HG02973 (cell line): ENCODE measurements around the gene DLEC1.
"Not testable (repeated sequence)": the region's sequence is repeated elsewhere in the genome, so short reads cannot be mapped to it uniquely, and the experiment has no call there.

Source experiments
- ATAC-seq: cut with Tn5 transposase; IDR thresholded peaks from one replicate; pipeline ENCODE4 v1.9.1; 2021; ENCODE audit warnings: moderate library complexity; ENCODE audit not compliant: unreplicated experiment

The DLEC1 gene

GRCh38 chr3:38149708-38150107 is 110.7 kb downstream of the DLEC1 start:
- no peak for ATAC-seq

GRCh38 chr3:38150780-38151528 is 111.9 kb downstream of the DLEC1 start:
- no peak for ATAC-seq

GRCh38 chr3:38151667-38152265 is 112.8 kb downstream of the DLEC1 start:
- ATAC-seq = peak; percentile 53

DNA sequence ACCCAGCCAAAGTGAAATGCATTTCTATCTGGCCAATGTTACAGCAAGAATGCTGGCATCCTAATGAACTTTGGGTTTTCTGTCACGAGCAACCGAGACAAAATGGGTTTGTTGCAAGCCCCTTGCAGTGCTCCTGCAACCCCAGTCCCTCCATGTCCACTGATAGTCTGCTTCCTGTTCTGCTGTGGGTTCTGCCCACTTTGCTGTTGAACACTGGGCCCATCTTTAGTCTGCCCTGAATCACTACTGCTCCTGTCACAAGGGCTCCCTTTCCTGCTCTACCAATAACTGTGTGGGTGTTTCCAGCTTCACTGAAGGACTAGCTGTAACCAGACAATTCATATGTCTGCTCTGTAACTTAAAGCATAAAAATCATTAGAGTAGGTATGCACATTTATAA is 113.6 kb downstream of the DLEC1 start:
- ATAC-seq = no peak

DNA sequence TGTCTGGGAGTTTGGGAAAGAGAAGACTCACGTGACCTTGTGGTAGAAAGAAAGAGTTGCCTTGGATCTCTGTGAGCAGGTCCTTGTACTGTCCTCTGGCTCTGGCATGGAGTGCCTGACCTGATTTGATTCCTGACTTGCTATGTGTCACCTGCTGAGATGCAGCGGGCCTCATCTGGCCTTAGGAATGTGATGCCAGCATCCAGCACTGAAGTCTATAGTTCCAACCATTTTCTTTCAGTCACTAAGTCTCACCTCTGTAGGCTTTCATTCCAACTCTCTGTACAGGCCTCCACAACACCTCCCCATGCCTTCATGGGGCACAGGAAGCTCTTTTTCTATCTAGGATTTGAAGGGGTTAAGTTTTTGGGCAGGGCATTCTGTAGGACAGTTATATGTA is 114.2 kb downstream of the DLEC1 start:
- no peak for ATAC-seq

DNA sequence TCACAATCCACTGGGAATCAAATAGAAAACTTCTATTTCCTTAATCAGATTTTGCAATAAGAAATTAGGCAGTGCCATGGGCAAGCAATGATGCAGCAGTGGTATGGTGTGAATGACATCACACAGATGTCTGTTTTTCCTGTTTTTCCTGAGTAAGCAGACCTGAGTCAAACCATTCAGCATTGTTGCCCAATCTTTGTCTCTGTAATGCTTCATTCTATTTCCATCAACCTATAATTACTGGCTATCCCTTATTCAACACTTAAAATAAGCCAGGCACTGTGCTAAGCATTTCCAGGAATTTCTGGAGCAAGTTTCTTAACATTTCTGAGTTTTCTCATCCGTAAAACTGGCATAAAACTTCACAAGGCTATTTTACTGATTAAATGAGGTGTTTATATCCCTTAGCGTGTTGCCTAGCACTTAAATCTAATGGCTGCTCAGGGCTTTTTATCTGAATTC is 115.1 kb downstream of the DLEC1 start:
- ATAC-seq = no peak

DNA sequence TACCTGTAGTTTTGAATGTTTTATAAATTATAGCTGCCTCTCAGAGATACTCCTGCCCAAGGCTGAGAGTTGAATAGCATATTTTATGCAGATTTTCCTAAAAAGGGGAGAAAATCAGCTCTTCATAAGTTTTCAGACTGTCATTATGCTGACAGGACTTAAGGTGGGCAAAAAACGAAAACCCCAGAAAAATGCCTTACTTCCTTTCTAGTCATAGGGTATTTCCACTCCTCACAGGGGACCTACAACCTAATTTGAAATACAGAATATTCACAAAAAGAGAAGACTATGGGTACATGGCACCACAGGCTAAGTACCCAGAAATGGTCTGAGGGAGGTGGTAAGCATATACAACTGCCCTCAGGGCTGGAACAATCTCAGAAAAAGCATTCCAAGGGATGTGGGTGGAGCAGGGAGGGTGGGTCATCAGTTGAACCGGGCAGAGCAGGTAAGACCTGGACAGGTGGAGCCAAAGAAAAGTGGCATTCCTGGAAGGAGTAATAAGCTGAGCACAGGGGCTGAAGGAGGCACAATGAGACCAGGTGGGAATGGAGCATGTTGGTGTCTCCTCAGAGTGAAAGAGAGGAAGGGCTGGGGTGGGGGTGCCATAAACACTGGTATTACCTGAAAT is 115.7 kb downstream of the DLEC1 start:
- ATAC-seq = no peak

DNA sequence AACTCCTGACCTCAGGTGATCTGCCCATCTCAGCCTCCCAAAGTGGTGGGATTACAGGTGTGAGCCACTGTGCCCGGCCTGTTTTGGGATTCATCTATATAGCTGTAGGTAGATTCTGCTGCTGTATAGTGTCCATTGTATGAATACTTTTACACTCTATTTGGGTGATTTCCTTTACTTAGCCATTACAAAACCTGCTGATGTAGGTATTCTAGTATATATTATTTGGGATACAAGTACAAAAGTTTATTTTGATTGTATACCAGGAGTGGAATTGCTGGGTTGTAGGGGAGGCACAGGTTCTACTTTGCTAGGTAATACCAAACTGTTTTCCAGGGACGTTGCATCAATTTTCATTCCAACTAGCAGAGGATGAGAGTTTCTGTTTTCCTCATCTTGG is 116.8 kb downstream of the DLEC1 start:
- ATAC-seq = no peak

DNA sequence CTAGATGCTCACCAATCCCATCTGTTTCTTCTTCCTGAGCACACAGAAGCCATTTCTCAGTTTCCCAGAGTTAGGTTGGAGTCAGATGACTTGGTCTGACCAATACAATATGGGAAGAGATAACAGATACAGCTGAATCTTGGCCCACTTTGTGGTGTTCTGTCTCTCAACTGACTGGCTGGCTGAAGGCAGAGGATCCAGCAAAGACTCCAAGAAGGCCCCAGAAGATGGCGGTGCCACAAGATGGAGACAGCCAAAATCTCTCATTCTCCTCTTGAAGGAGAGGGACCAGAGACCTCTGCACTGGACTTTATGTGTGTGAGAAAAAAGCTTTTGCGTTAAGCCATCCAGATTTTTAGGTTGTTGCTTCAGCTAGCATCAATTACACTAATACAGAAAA is 118.1 kb downstream of the DLEC1 start:
- no peak for ATAC-seq

GRCh38 chr3:38157595-38157994 is 118.6 kb downstream of the DLEC1 start:
- no peak for ATAC-seq

DNA sequence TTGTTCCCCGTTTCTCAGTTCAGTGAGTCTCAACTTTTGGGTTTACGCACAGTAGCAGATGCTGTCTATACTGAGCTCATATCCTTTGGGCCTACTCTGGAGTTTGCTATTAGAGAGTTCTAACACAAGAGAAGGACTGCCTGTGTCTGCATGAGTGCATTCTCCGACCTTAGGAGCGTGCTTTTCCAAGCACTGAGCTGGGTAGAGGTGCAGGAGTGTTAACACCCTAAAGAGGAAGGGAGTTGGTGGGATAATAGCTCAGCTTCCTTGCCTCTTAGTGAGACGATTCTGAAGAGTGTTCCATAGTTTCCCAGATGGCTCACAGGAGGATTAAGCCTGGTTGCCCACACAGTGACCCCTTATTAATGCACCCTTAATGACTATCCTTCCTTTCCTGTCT is 119.5 kb downstream of the DLEC1 start:
- no peak for ATAC-seq

DNA sequence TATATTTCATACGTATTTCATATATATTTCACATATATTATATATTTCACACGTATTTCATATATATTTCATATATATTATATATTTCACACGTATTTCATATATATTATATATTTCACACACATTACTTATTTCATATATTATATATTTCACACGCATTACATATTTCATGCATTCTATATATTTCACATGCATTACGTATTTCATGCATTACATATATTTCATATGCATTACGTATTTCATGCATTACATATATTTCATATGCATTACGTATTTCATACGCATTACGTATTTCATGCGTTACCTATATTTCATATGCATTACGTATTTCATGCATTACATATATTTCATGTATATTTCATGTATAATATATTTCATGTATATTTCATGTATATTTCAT is 121.7 kb downstream of the DLEC1 start:
- not testable (repeated sequence) for ATAC-seq

- ATAC-seq = no peak
Observed at GRCh38 chr3:38163117-38163840, 124.3 kb downstream of the DLEC1 start.

DNA sequence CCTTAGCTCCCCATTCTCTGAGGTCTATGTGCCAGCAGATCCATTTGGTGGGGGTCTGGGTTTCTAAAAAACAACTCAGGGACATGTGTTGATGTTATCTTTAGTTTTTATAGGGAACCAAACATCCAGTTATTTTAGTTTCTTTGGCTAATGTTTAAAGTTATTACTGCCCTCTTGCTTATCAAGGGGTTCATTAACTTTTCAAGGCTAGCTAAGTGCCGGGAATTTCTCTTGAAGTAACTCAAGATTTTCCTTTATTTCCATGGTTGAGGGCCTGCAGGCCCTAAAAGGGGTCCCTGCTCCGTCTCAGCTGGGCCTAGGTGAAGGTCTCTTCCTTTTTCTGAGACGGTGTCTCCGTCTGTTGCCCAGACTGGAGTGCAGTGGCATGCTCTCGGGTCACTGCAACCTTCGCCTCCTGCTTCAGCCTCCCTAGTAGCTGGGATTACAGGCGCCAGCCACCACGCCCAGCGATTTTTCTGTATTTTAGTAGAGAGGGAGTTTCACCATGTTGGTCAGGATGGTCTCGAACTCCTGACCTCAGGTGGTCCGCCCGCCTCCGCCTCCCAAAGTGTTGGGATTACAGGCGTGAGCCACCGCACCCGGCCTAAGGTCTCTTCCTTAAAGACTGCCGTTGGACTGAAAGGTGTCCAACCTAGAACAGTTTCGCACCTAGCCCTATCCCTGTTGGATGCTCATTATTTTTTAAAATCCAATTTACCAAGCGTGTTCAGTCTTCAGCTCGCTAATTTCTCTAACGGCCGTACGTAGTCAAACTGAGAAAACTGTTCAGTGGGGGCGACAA is 125.0 kb downstream of the DLEC1 start:
- no peak for ATAC-seq

DNA sequence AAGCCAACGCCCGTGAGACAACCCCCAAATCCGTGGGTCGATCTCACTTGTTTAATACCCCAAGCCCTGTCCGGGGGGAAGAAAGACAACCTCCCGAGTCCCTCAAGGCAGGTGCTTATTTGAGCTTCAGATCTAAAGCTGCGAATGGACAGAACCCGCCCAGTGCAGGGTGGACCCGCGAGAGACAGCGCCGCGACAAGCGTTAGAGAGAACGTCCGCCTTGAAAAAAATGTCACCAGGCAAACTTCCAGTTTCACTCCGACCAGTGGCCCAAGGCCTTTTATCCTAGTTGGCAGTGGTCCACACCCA is 125.6 kb downstream of the DLEC1 start:
- peak; percentile 19 for ATAC-seq

- ATAC-seq = peak; percentile 89
Observed at GRCh38 chr3:38164952-38165721, 126.1 kb downstream of the DLEC1 start, which contains the start of gene OXSR1. Gene OXSR1, plus strand, starts transcription at chr3:38165537. Its CDS starts 340 bp downstream, at chr3:38165877.

DNA sequence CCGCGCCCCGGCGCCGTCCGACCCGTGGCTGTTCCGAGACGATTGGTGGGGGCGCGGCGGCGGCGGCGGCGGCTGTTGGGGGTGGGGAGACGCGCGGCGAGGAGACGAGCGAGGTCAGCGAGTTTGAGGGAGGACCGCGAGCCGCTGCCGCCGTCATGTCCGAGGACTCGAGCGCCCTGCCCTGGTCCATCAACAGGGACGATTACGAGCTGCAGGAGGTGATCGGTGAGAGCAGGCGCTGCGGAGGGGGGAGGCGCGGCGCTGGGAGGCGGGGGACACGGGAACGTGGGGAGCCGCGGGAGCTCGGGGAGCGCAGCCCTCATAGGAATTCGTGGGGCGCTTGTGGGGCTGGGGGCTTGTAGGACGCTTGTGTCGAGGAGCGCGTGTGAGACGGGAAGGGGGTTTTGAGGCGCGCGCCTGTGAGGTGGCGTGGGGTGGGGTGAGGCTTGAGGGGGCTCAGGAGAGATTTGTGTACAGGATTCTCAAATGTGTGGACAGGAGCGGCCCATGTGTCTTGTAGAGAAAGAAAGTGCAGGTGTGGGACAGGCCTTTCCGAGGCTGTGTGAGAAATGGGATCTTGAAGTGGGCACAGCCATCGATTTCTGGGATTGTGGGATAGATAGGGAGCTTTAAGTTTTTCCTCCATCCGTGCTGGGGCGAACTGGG is 126.8 kb downstream of the DLEC1 start:
- ATAC-seq = peak; percentile 1

- ATAC-seq = no peak
Observed at GRCh38 chr3:38167591-38167990, 128.6 kb downstream of the DLEC1 start.
